Muscle layer of colon (tissue), 2 donors: ENCODE results near the gene RNF10.
"Not testable (repeated sequence)": the region's sequence is repeated elsewhere in the genome, so short reads cannot be mapped to it uniquely, and the experiment has no call there.

Source experiments
- H3K27ac ChIP-seq: one replicate; pipeline ENCODE4 v1.7.0; 2013; ENCODE audit warnings: low read depth, mild to moderate bottlenecking, low read length, moderate library complexity
- H3K27me3 ChIP-seq, 2 donors: one replicate each; pipeline ENCODE4 v1.7.0; 2013; ENCODE audit warnings: low read length in 2 of 2, mild to moderate bottlenecking in 2 of 2; ENCODE audit not compliant: insufficient read depth in 2 of 2, control insufficient read depth in 1 of 2
- H3K36me3 ChIP-seq: one replicate; pipeline ENCODE4 v1.7.0; 2013; ENCODE audit warnings: mild to moderate bottlenecking, low read length; ENCODE audit not compliant: insufficient read depth
- H3K4me1 ChIP-seq: one replicate; pipeline ENCODE4 v1.7.0; 2013; ENCODE audit warnings: mild to moderate bottlenecking, low read length; ENCODE audit not compliant: insufficient read depth
- H3K4me3 ChIP-seq, 2 donors: one replicate each; pipeline ENCODE4 v1.7.0; 2013; ENCODE audit warnings: low read length in 2 of 2, low read depth in 1 of 2, mild to moderate bottlenecking in 1 of 2, moderate library complexity in 1 of 2
- H3K9ac ChIP-seq: one replicate; pipeline ENCODE4 v1.7.0; 2013; ENCODE audit warnings: low read length
- H3K9me3 ChIP-seq: one replicate; pipeline ENCODE4 v1.7.0; 2013; ENCODE audit warnings: mild to moderate bottlenecking, low read length
- donor health status: abdominal sarcoma.
- donor health status: Adenocarcinoma of cecum.

The RNF10 gene

GRCh38 chr12:120497524-120498150 lies 36.5 kb upstream of the RNF10 start:
- Histone ChIP-seq H3K4me3 (peak overlapping the region; percentile 70 to 88), H3K27ac (peak overlapping the region; percentile 92), H3K9ac (peak overlapping the region; percentile 23)

GRCh38 chr12:120498870-120499515 lies 35.2 kb upstream of the RNF10 start:
- Histone ChIP-seq H3K9me3 (no peaks in the 10 kb centered on the region), H3K36me3 (peaks cover 34% of the 10 kb centered on the region), H3K27ac (no peak overlapping the region), H3K4me3 (no peak overlapping the region), H3K9ac (no peak overlapping the region), H3K27me3 (no peaks in the 10 kb centered on the region), H3K4me1 (peaks cover 22% of the 10 kb centered on the region)

More at GRCh38 chr12:120497524-120498150, 36.5 kb upstream of the RNF10 start:
- H3K36me3 ChIP-seq, result peaks cover 24% of the 10 kb centered on the region
- H3K27me3 ChIP-seq, result no peaks in the 10 kb centered on the region
- peaks cover 22% of the 10 kb centered on the region for H3K4me1 ChIP-seq
- no peaks in the 10 kb centered on the region for H3K9me3 ChIP-seq

- peaks cover 17% of the 10 kb centered on the region for H3K4me1 ChIP-seq
- peaks cover 42% of the 10 kb centered on the region for H3K36me3 ChIP-seq
- no peaks in the 10 kb centered on the region for H3K27me3 ChIP-seq
- no peak overlapping the region for H3K27ac ChIP-seq
- H3K9me3 ChIP-seq, result no peaks in the 10 kb centered on the region
- no peak overlapping the region for H3K4me3 ChIP-seq
- no peak overlapping the region for H3K9ac ChIP-seq
Measured at GRCh38 chr12:120500581-120500980, 33.6 kb upstream of the RNF10 start.

- H3K9ac ChIP-seq, result no peak overlapping the region
- H3K9me3 ChIP-seq, result no peaks in the 10 kb centered on the region
- H3K27ac ChIP-seq, result no peak overlapping the region
- peaks cover 47% of the 10 kb centered on the region for H3K36me3 ChIP-seq
- no peak overlapping the region for H3K4me3 ChIP-seq
- no peaks in the 10 kb centered on the region for H3K27me3 ChIP-seq
- no peaks in the 10 kb centered on the region for H3K4me1 ChIP-seq
Measured at GRCh38 chr12:120504587-120504986, 29.6 kb upstream of the RNF10 start.

- no peak overlapping the region for H3K9ac ChIP-seq
- H3K4me3 ChIP-seq, result no peak overlapping the region
- H3K27ac ChIP-seq, result no peak overlapping the region
- H3K9me3 ChIP-seq, result no peaks in the 10 kb centered on the region
- no peaks in the 10 kb centered on the region for H3K27me3 ChIP-seq
- H3K36me3 ChIP-seq, result peaks cover 46% of the 10 kb centered on the region
- no peaks in the 10 kb centered on the region for H3K4me1 ChIP-seq
Measured at GRCh38 chr12:120508537-120508936, 25.6 kb upstream of the RNF10 start.

- Histone ChIP-seq H3K9me3 (no peaks in the 10 kb centered on the region), H3K36me3 (peaks cover 36% of the 10 kb centered on the region), H3K27ac (no peak overlapping the region), H3K4me1 (no peaks in the 10 kb centered on the region), H3K4me3 (no peak overlapping the region), H3K9ac (no peak overlapping the region), H3K27me3 (no peaks in the 10 kb centered on the region)
Measured at GRCh38 chr12:120514002-120514401, 20.2 kb upstream of the RNF10 start.

GRCh38 chr12:120515496-120515895 lies 18.7 kb upstream of the RNF10 start:
- Histone ChIP-seq H3K4me1 (no peaks in the 10 kb centered on the region), H3K9ac (no peak overlapping the region), H3K27ac (no peak overlapping the region), H3K4me3 (no peak overlapping the region), H3K27me3 (no peaks in the 10 kb centered on the region), H3K36me3 (peaks cover 25% of the 10 kb centered on the region), H3K9me3 (no peaks in the 10 kb centered on the region)

- not testable (repeated sequence) for H3K9ac ChIP-seq, H3K27ac ChIP-seq, H3K4me1 ChIP-seq, H3K4me3 ChIP-seq, H3K9me3 ChIP-seq, H3K27me3 ChIP-seq
- H3K36me3 ChIP-seq, result peaks cover 19% of the 10 kb centered on the region
Measured at GRCh38 chr12:120519324-120519723, 14.8 kb upstream of the RNF10 start.

GRCh38 chr12:120522568-120522967 lies 11.6 kb upstream of the RNF10 start:
- Histone ChIP-seq H3K36me3 (no peaks in the 10 kb centered on the region), H3K9ac (no peak overlapping the region), H3K27me3 (no peaks in the 10 kb centered on the region), H3K4me3 (no peak overlapping the region), H3K4me1 (no peaks in the 10 kb centered on the region), H3K9me3 (no peaks in the 10 kb centered on the region), H3K27ac (no peak overlapping the region)

GRCh38 chr12:120528861-120529525 lies 5.2 kb upstream of the RNF10 start, which contains the start of gene COQ5:
TSS of gene COQ5 (minus strand) at chr12:120529158. CDS start at chr12:120529141, 17 bp downstream.
- H3K9ac ChIP-seq, result peak within 1 kb of the TSS; percentile 21
- no peaks in the 10 kb centered on the region for H3K27me3 ChIP-seq
- H3K36me3 ChIP-seq, result no peaks in the 10 kb centered on the region
- peak within 1 kb of the TSS; percentile 59 to 96 for H3K4me3 ChIP-seq
- no peaks in the 10 kb centered on the region for H3K9me3 ChIP-seq
- peaks cover 4% of the 10 kb centered on the region for H3K4me1 ChIP-seq
- peak within 1 kb of the TSS; percentile 94 for H3K27ac ChIP-seq

GRCh38 chr12:120529641-120530417 lies 4.3 kb upstream of the RNF10 start:
- H3K9ac ChIP-seq, result peak overlapping the region; percentile 21
- no peaks in the 10 kb centered on the region for H3K27me3 ChIP-seq
- H3K9me3 ChIP-seq, result no peaks in the 10 kb centered on the region
- no peaks in the 10 kb centered on the region for H3K36me3 ChIP-seq
- peak overlapping the region; percentile 59 to 96 for H3K4me3 ChIP-seq
- H3K27ac ChIP-seq, result peak overlapping the region; percentile 94
- H3K4me1 ChIP-seq, result peaks cover 4% of the 10 kb centered on the region
